Stimulated activated naive CD8-positive, alpha-beta T cell treated with anti-CD3 and anti-CD28 coated beads, Interleukin-15, amount 100 ng/mL, for 72 hours (primary cell): ENCODE measurements around the gene TMEM184B.

Source experiments
- ATAC-seq: fragments of 150-1000 bp; cut with Tn5 transposase; 2 replicates; pipeline ENCODE4 v1.10.0; 2021; ENCODE audit warnings: mild to moderate bottlenecking, moderate library complexity
- DNase-seq, 2 donors: peaks; one replicate each; pipeline ENCODE4 v3.0.0; 2021 to 2022
- H3K27ac Mint-ChIP-seq, 2 donors: one replicate each; pipeline ENCODE4 v1.8.0; 2022; ENCODE audit warnings: mild to moderate bottlenecking in 2 of 2, mixed read lengths in 2 of 2, moderate library complexity in 2 of 2
- H3K27me3 Mint-ChIP-seq: one replicate; pipeline ENCODE4 v1.8.0; 2022; ENCODE audit warnings: mixed read lengths
- H3K4me1 Mint-ChIP-seq: one replicate; pipeline ENCODE4 v1.8.0; 2022; ENCODE audit warnings: mild to moderate bottlenecking, mixed read lengths
- H3K4me3 Mint-ChIP-seq, 2 donors: one replicate each; pipeline ENCODE4 v1.8.0; 2022; ENCODE audit warnings: mild to moderate bottlenecking in 2 of 2, mixed read lengths in 2 of 2, moderate library complexity in 1 of 2
- H3K9me3 Mint-ChIP-seq, 2 donors: one replicate each; pipeline ENCODE4 v1.8.0; 2022; ENCODE audit warnings: mixed read lengths in 2 of 2

TMEM184B gene

GRCh38 chr22:38230916-38231315 is 41.9 kb downstream of the TMEM184B start:
- H3K4me3 Mint-ChIP-seq = no peak overlapping the region
- ATAC-seq = no peak
- no peaks in the 10 kb centered on the region for H3K9me3 Mint-ChIP-seq
- no peak overlapping the region for H3K27ac Mint-ChIP-seq
- H3K4me1 Mint-ChIP-seq = peaks cover 5% of the 10 kb centered on the region
- H3K27me3 Mint-ChIP-seq = no peaks in the 10 kb centered on the region
- DNase-seq = no peak

- H3K27me3 Mint-ChIP-seq = no peaks in the 10 kb centered on the region
- peak; percentile 62 for ATAC-seq
- H3K9me3 Mint-ChIP-seq = no peaks in the 10 kb centered on the region
Measured at GRCh38 chr22:38230108-38230825, 42.5 kb downstream of the TMEM184B start.

GRCh38 chr22:38228873-38229740 is 43.7 kb downstream of the TMEM184B start:
- no peak for ATAC-seq
- no peak for DNase-seq
- Mint-ChIP-seq H3K27ac (peak overlapping the region; percentile 52 to 74), H3K4me3 (no peak overlapping the region), H3K9me3 (no peaks in the 10 kb centered on the region), H3K27me3 (no peaks in the 10 kb centered on the region), H3K4me1 (peaks cover 5% of the 10 kb centered on the region)

More at GRCh38 chr22:38230108-38230825, 42.5 kb downstream of the TMEM184B start:
- H3K4me1 Mint-ChIP-seq = peaks cover 5% of the 10 kb centered on the region
- H3K4me3 Mint-ChIP-seq = no peak overlapping the region
- DNase-seq = peak; percentile 18 to 47
- no peak overlapping the region for H3K27ac Mint-ChIP-seq

GRCh38 chr22:38228326-38228872 is 44.4 kb downstream of the TMEM184B start:
- Mint-ChIP-seq H3K27ac (peak overlapping the region in 1 of 2 donors; percentile 74), H3K4me3 (no peak overlapping the region), H3K27me3 (no peaks in the 10 kb centered on the region), H3K4me1 (peaks cover 5% of the 10 kb centered on the region), H3K9me3 (no peaks in the 10 kb centered on the region)
- ATAC-seq (no peak), DNase-seq (no peak)

- no peak overlapping the region for H3K4me3 Mint-ChIP-seq
- H3K4me1 Mint-ChIP-seq = peaks cover 5% of the 10 kb centered on the region
- no peaks in the 10 kb centered on the region for H3K9me3 Mint-ChIP-seq
- DNase-seq = no peak
- H3K27me3 Mint-ChIP-seq = no peaks in the 10 kb centered on the region
- H3K27ac Mint-ChIP-seq = no peak overlapping the region
- no peak for ATAC-seq
Measured at GRCh38 chr22:38226853-38227649, 45.8 kb downstream of the TMEM184B start.

- Mint-ChIP-seq H3K27ac (peak overlapping the region in 1 of 2 donors; percentile 27), H3K9me3 (no peaks in the 10 kb centered on the region), H3K27me3 (no peaks in the 10 kb centered on the region), H3K4me3 (no peak overlapping the region), H3K4me1 (peaks cover 19% of the 10 kb centered on the region)
- no peak for DNase-seq
- ATAC-seq = no peak
Measured at GRCh38 chr22:38223289-38223960, 49.4 kb downstream of the TMEM184B start.

GRCh38 chr22:38222797-38223119 is 50.1 kb downstream of the TMEM184B start:
- no peaks in the 10 kb centered on the region for H3K9me3 Mint-ChIP-seq
- H3K4me3 Mint-ChIP-seq = no peak overlapping the region
- no peak overlapping the region for H3K27ac Mint-ChIP-seq
- ATAC-seq (no peak), DNase-seq (no peak)
- peaks cover 25% of the 10 kb centered on the region for H3K4me1 Mint-ChIP-seq
- no peaks in the 10 kb centered on the region for H3K27me3 Mint-ChIP-seq

- Mint-ChIP-seq H3K4me3 (no peak overlapping the region), H3K27ac (no peak overlapping the region), H3K9me3 (no peaks in the 10 kb centered on the region), H3K4me1 (peaks cover 25% of the 10 kb centered on the region), H3K27me3 (no peaks in the 10 kb centered on the region)
- DNase-seq (no peak), ATAC-seq (peak; percentile 32)
Measured at GRCh38 chr22:38221908-38222796, 50.7 kb downstream of the TMEM184B start.

- Mint-ChIP-seq H3K9me3 (no peaks in the 10 kb centered on the region), H3K27me3 (no peaks in the 10 kb centered on the region), H3K4me3 (no peak overlapping the region), H3K27ac (peak overlapping the region in 1 of 2 donors; percentile 29), H3K4me1 (peaks cover 25% of the 10 kb centered on the region)
- DNase-seq (no peak), ATAC-seq (no peak)
Measured at GRCh38 chr22:38221407-38221806, 51.4 kb downstream of the TMEM184B start.

GRCh38 chr22:38220653-38221386 is 52.0 kb downstream of the TMEM184B start:
- H3K27ac Mint-ChIP-seq = peak overlapping the region; percentile 31 to 93
- H3K4me1 Mint-ChIP-seq = peaks cover 25% of the 10 kb centered on the region
- no peaks in the 10 kb centered on the region for H3K9me3 Mint-ChIP-seq
- no peak overlapping the region for H3K4me3 Mint-ChIP-seq
- DNase-seq (no peak), ATAC-seq (peak; percentile 18)
- no peaks in the 10 kb centered on the region for H3K27me3 Mint-ChIP-seq

- H3K27me3 Mint-ChIP-seq = no peaks in the 10 kb centered on the region
- no peak for DNase-seq
- ATAC-seq = peak; percentile 12
- H3K27ac Mint-ChIP-seq = peak overlapping the region; percentile 86 to 93
- H3K4me3 Mint-ChIP-seq = no peak overlapping the region
- H3K9me3 Mint-ChIP-seq = no peaks in the 10 kb centered on the region
- H3K4me1 Mint-ChIP-seq = peaks cover 27% of the 10 kb centered on the region
Measured at GRCh38 chr22:38220163-38220562, 52.6 kb downstream of the TMEM184B start.

GRCh38 chr22:38219632-38220031 is 53.2 kb downstream of the TMEM184B start:
- H3K9me3 Mint-ChIP-seq = no peaks in the 10 kb centered on the region
- no peak overlapping the region for H3K4me3 Mint-ChIP-seq
- no peak for ATAC-seq
- DNase-seq = no peak
- H3K27ac Mint-ChIP-seq = peak overlapping the region in 1 of 2 donors; percentile 62
- peaks cover 32% of the 10 kb centered on the region for H3K4me1 Mint-ChIP-seq
- no peaks in the 10 kb centered on the region for H3K27me3 Mint-ChIP-seq

- H3K9me3 Mint-ChIP-seq = no peaks in the 10 kb centered on the region
- ATAC-seq = no peak
- no peaks in the 10 kb centered on the region for H3K27me3 Mint-ChIP-seq
- no peak for DNase-seq
- peak overlapping the region; percentile 6 to 62 for H3K27ac Mint-ChIP-seq
- peaks cover 37% of the 10 kb centered on the region for H3K4me1 Mint-ChIP-seq
- peak overlapping the region in 1 of 2 donors; percentile 10 for H3K4me3 Mint-ChIP-seq
Measured at GRCh38 chr22:38218661-38219622, 53.9 kb downstream of the TMEM184B start.
